Neuronal stem cell (in vitro differentiated cells): Measurements from ENCODE around the gene NTN1.

Experiments used
- DNase-seq: peaks from one replicate; pipeline ENCODE4 v3.0.0-alpha.2; 2013; ENCODE audit warnings: low spot score
- H2AFZ ChIP-seq: one replicate; pipeline ENCODE4 v1.6.1; 2013; ENCODE audit warnings: mild to moderate bottlenecking, low read length, inconsistent platforms
- H2AK5ac ChIP-seq: 2 replicates; pipeline ENCODE4 v1.6.1; 2013; ENCODE audit warnings: low read depth, mild to moderate bottlenecking, inconsistent platforms, low read length, moderate library complexity, mixed read lengths
- H2BK120ac ChIP-seq: 2 replicates; pipeline ENCODE4 v1.6.1; 2013; ENCODE audit warnings: low read depth, mild to moderate bottlenecking, inconsistent platforms, low read length, moderate library complexity, mixed read lengths
- H2BK12ac ChIP-seq: one replicate; pipeline ENCODE4 v1.6.1; 2013; ENCODE audit warnings: low read length, inconsistent platforms
- H2BK15ac ChIP-seq: 2 replicates; pipeline ENCODE4 v1.6.1; 2013; ENCODE audit warnings: mild to moderate bottlenecking, low read length, inconsistent platforms, mixed read lengths
- H2BK5ac ChIP-seq: one replicate; pipeline ENCODE4 v1.6.1; 2013; ENCODE audit warnings: inconsistent platforms, mild to moderate bottlenecking, low read length, moderate library complexity
- H3K14ac ChIP-seq: one replicate; pipeline ENCODE4 v1.6.1; 2013; ENCODE audit warnings: low read length, inconsistent platforms
- H3K18ac ChIP-seq: 2 replicates; pipeline ENCODE4 v1.6.1; 2013; ENCODE audit warnings: low read length, inconsistent platforms
- H3K23ac ChIP-seq: 2 replicates; pipeline ENCODE4 v1.6.1; 2013; ENCODE audit warnings: low read depth, mild to moderate bottlenecking, mixed read lengths, low read length, inconsistent platforms; ENCODE audit not compliant: poor library complexity
- H3K27ac ChIP-seq: replicated peaks from 3 replicates; pipeline ENCODE4 v1.5.1; 2013; ENCODE audit warnings: low read length, inconsistent platforms
- H3K27me3 ChIP-seq, 3 experiments: 2 replicates each; pipeline ENCODE4 v1.6.1; 2013; ENCODE audit warnings: low read length in 3 of 3, mild to moderate bottlenecking in 2 of 3, inconsistent platforms in 1 of 3, low read depth in 1 of 3, mixed read lengths in 1 of 3, moderate library complexity in 1 of 3; ENCODE audit not compliant: control insufficient read depth in 3 of 3, insufficient read depth in 3 of 3
- H3K36me3 ChIP-seq, 2 donors: replicated peaks in 1 of 2; 2 replicates each; pipeline ENCODE4 v1.6.1; 2013; ENCODE audit warnings: low read length in 2 of 2; ENCODE audit not compliant: control insufficient read depth in 2 of 2, insufficient read depth in 2 of 2
- H3K4ac ChIP-seq: 2 replicates; pipeline ENCODE4 v1.6.1; 2013; ENCODE audit warnings: inconsistent platforms, mild to moderate bottlenecking, low read length, moderate library complexity
- H3K4me1 ChIP-seq, 2 donors: 1 replicate in 1 of 2; 2 replicates in 1 of 2; pipeline ENCODE4 v1.6.1; 2013; ENCODE audit warnings: low read length in 2 of 2, low read depth in 1 of 2; ENCODE audit not compliant: control insufficient read depth in 2 of 2, insufficient read depth in 1 of 2
- H3K4me2 ChIP-seq: one replicate; pipeline ENCODE4 v1.6.1; 2013; ENCODE audit warnings: mild to moderate bottlenecking, low read length, inconsistent platforms; ENCODE audit not compliant: insufficient read depth, poor library complexity, severe bottlenecking
- H3K4me3 ChIP-seq, 2 donors: 2 replicates each; pipeline ENCODE4 v1.5.1; 2013; ENCODE audit warnings: low read length in 2 of 2, mild to moderate bottlenecking in 2 of 2, inconsistent platforms in 1 of 2, moderate library complexity in 1 of 2
- H3K79me1 ChIP-seq: one replicate; pipeline ENCODE4 v1.6.1; 2013; ENCODE audit warnings: low read depth, mild to moderate bottlenecking, inconsistent platforms, low read length, moderate library complexity
- H3K9ac ChIP-seq: one replicate; pipeline ENCODE4 v1.6.1; 2013; ENCODE audit warnings: mild to moderate bottlenecking, low read depth, low read length, inconsistent platforms; ENCODE audit not compliant: poor library complexity
- H3K9me3 ChIP-seq, 2 donors: replicated peaks in 1 of 2; 2 replicates each; pipeline versions ENCODE3 to v1.6.1; 2013; ENCODE audit warnings: low read length in 2 of 2, mild to moderate bottlenecking in 2 of 2, inconsistent platforms in 1 of 2, low read depth in 1 of 2, mixed read lengths in 1 of 2, moderate library complexity in 1 of 2; ENCODE audit not compliant: control insufficient read depth in 2 of 2, insufficient read depth in 1 of 2
- H4K8ac ChIP-seq: one replicate; pipeline ENCODE4 v1.6.1; 2013; ENCODE audit warnings: low read depth, mild to moderate bottlenecking, inconsistent platforms, low read length, moderate library complexity
- H4K91ac ChIP-seq: one replicate; pipeline ENCODE4 v1.6.1; 2013; ENCODE audit warnings: low read length, low read depth, mild to moderate bottlenecking, inconsistent platforms; ENCODE audit not compliant: poor library complexity
- WGBS, 2 donors: extraction: QIAGEN DNeasy Blood & Tissue Kit; methylation state at CpG; one replicate each; pipeline ENCODE4 v1.1.7; 2013; ENCODE audit warnings: missing lambda C conversion rate in 2 of 2, mixed read lengths in 1 of 2; ENCODE audit not compliant: insufficient read length in 2 of 2, insufficient replicate concordance in 1 of 2; ENCODE audit errors: extremely low coverage in 2 of 2; 5-methylcytosine and 5-hydroxymethylcytosine counted together

Gene NTN1

GRCh38 chr17:9241774-9242496 is 220.6 kb downstream of the NTN1 start:
- no peak overlapping the region for H2BK12ac ChIP-seq
- no peak overlapping the region for H3K27ac ChIP-seq
- no CpG with 5 or more reads among the region's 16 CpGs for WGBS, 2 donors

GRCh38 chr17:9242497-9242881 is 221.2 kb downstream of the NTN1 start:
- Histone ChIP-seq H3K27me3 (peaks cover 0 to 27% (median 5%) of the 10 kb centered on the region in 3 experiments), H2AK5ac (peak overlapping the region; percentile 25), H3K27ac (no peak overlapping the region), H2BK5ac (no peak overlapping the region), H3K23ac (peak overlapping the region; percentile 83), H2BK12ac (no peak overlapping the region), H4K91ac (no peak overlapping the region), H3K9ac (no peak overlapping the region), H3K4me3 (no peak overlapping the region), H2AFZ (no peak overlapping the region), H4K8ac (no peak overlapping the region), H2BK15ac (no peak overlapping the region), H3K4me1 (peaks cover 18 to 34% of the 10 kb centered on the region in 2 donors), H3K36me3 (no peaks in the 10 kb centered on the region), H3K14ac (no peak overlapping the region), H3K9me3 (peaks cover 0 to under 1% of the 10 kb centered on the region in 2 donors), H3K18ac (peak overlapping the region; percentile 53), H3K79me1 (peaks cover 4% of the 10 kb centered on the region), H3K4me2 (no peak overlapping the region), H2BK120ac (no peak overlapping the region), H3K4ac (no peak overlapping the region)
- no CpG with 5 or more reads among the region's 16 CpGs for WGBS, 2 donors
- no peak for DNase-seq

More at GRCh38 chr17:9241774-9242496, 220.6 kb downstream of the NTN1 start:
- H3K9me3 ChIP-seq, result peaks cover 1 to 3% of the 10 kb centered on the region in 2 donors
- no peak overlapping the region for H2AFZ ChIP-seq
- no peaks in the 10 kb centered on the region for H3K36me3 ChIP-seq
- peaks cover 20 to 34% of the 10 kb centered on the region in 2 donors for H3K4me1 ChIP-seq
- H3K9ac ChIP-seq, result no peak overlapping the region
- H3K18ac ChIP-seq, result peak overlapping the region; percentile 53
- no peak overlapping the region for H3K4me2 ChIP-seq
- H4K8ac ChIP-seq, result no peak overlapping the region
- peaks cover 0 to 27% (median 5%) of the 10 kb centered on the region in 3 experiments for H3K27me3 ChIP-seq
- peak overlapping the region; percentile 75 for H3K23ac ChIP-seq
- H2AK5ac ChIP-seq, result peak overlapping the region; percentile 25
- peaks cover 4% of the 10 kb centered on the region for H3K79me1 ChIP-seq
- H2BK15ac ChIP-seq, result no peak overlapping the region
- DNase-seq, result no peak
- no peak overlapping the region for H2BK120ac ChIP-seq
- H4K91ac ChIP-seq, result no peak overlapping the region
- H2BK5ac ChIP-seq, result no peak overlapping the region
- H3K14ac ChIP-seq, result no peak overlapping the region
- no peak overlapping the region for H3K4ac ChIP-seq
- no peak overlapping the region for H3K4me3 ChIP-seq

GRCh38 chr17:9242983-9243382 is 221.7 kb downstream of the NTN1 start:
- no peak overlapping the region for H3K27ac ChIP-seq
- no peaks in the 10 kb centered on the region for H3K36me3 ChIP-seq
- H2AFZ ChIP-seq, result no peak overlapping the region
- H3K9me3 ChIP-seq, result no peaks in the 10 kb centered on the region
- no peak for DNase-seq
- H3K4ac ChIP-seq, result no peak overlapping the region
- H2BK12ac ChIP-seq, result no peak overlapping the region
- no CpG with 5 or more reads among the region's 8 CpGs for WGBS, 2 donors
- H3K4me1 ChIP-seq, result peaks cover 14 to 32% of the 10 kb centered on the region in 2 donors
- H2BK5ac ChIP-seq, result no peak overlapping the region
- no peak overlapping the region for H3K18ac ChIP-seq
- H3K14ac ChIP-seq, result no peak overlapping the region
- H3K79me1 ChIP-seq, result peaks cover 4% of the 10 kb centered on the region
- H3K9ac ChIP-seq, result no peak overlapping the region
- H3K4me2 ChIP-seq, result no peak overlapping the region
- no peak overlapping the region for H4K8ac ChIP-seq
- no peak overlapping the region for H3K23ac ChIP-seq
- no peak overlapping the region for H4K91ac ChIP-seq
- peaks cover 0 to 26% (median 5%) of the 10 kb centered on the region in 3 experiments for H3K27me3 ChIP-seq
- no peak overlapping the region for H3K4me3 ChIP-seq
- no peak overlapping the region for H2BK15ac ChIP-seq
- no peak overlapping the region for H2BK120ac ChIP-seq
- no peak overlapping the region for H2AK5ac ChIP-seq

GRCh38 chr17:9244066-9245052 is 223.0 kb downstream of the NTN1 start:
- Histone ChIP-seq H3K4ac (no peak overlapping the region), H3K9ac (no peak overlapping the region), H3K14ac (no peak overlapping the region), H2AFZ (no peak overlapping the region), H3K23ac (no peak overlapping the region), H2BK5ac (peak overlapping the region; percentile 10), H2BK120ac (no peak overlapping the region), H3K4me3 (no peak overlapping the region), H3K79me1 (peaks cover 3% of the 10 kb centered on the region), H3K9me3 (no peaks in the 10 kb centered on the region), H2BK12ac (no peak overlapping the region), H4K8ac (no peak overlapping the region), H4K91ac (no peak overlapping the region), H3K36me3 (no peaks in the 10 kb centered on the region), H3K4me2 (no peak overlapping the region), H2BK15ac (no peak overlapping the region), H2AK5ac (peak overlapping the region; percentile 43), H3K18ac (no peak overlapping the region), H3K4me1 (peaks cover 8 to 30% of the 10 kb centered on the region in 2 donors), H3K27me3 (peaks cover 0 to 13% (median 4%) of the 10 kb centered on the region in 3 experiments), H3K27ac (no peak overlapping the region)
- no peak for DNase-seq
- no CpG with 5 or more reads among the region's 21 CpGs for whole genome bisulfite sequencing, 2 donors
